22Rv1 (cell line): ENCODE results near the gene CDKL1.
"Not testable (repeated sequence)": the region's sequence is repeated elsewhere in the genome, so short reads cannot be mapped to it uniquely, and the experiment has no call there.

ENCODE experiments used
- H3K27ac ChIP-seq: fragments of 450-650 bp; 2 replicates; pipeline ENCODE4 v1.5.1; 2017
- CTCF ChIP-seq: fragments of 450-650 bp; IDR thresholded peaks from 2 replicates; pipeline ENCODE4 v1.5.1; 2017; ENCODE audit warnings: mild to moderate bottlenecking
- ZFX ChIP-seq: fragments of 450-650 bp; IDR thresholded peaks from 2 replicates; pipeline ENCODE4 v1.6.1; 2017; ENCODE audit warnings: antibody characterized with exemption, borderline replicate concordance

CDKL1 gene

GRCh38 chr14:50377550-50378085, 19.1 kb downstream of the CDKL1 start:
- TF ChIP-seq ZFX (no peak), CTCF (no peak)
- H3K27ac ChIP-seq, result no peak overlapping the region

GRCh38 chr14:50375760-50376159, 20.9 kb downstream of the CDKL1 start:
- TF ChIP-seq ZFX (no peak), CTCF (no peak)
- no peak overlapping the region for H3K27ac ChIP-seq

- H3K27ac ChIP-seq, result no peak overlapping the region
Measured at GRCh38 chr14:50373959-50374358, 22.7 kb downstream of the CDKL1 start.

GRCh38 chr14:50371546-50371945, 25.1 kb downstream of the CDKL1 start:
- no peak overlapping the region for H3K27ac ChIP-seq
- no peak for TF ChIP-seq ZFX
- no peak for TF ChIP-seq CTCF

More at GRCh38 chr14:50373959-50374358, 22.7 kb downstream of the CDKL1 start:
- TF ChIP-seq CTCF (no peak), ZFX (no peak)

- no peak overlapping the region for H3K27ac ChIP-seq
- TF ChIP-seq CTCF, result no peak
- no peak for TF ChIP-seq ZFX
Measured at GRCh38 chr14:50366589-50366988, 30.1 kb downstream of the CDKL1 start.

- TF ChIP-seq ZFX, result no peak
- no peak for TF ChIP-seq CTCF
- no peak overlapping the region for H3K27ac ChIP-seq
Measured at GRCh38 chr14:50366115-50366514, 30.6 kb downstream of the CDKL1 start.

GRCh38 chr14:50365572-50365971, 31.1 kb downstream of the CDKL1 start:
- H3K27ac ChIP-seq, result not testable (repeated sequence)

- no peak overlapping the region for H3K27ac ChIP-seq
- TF ChIP-seq CTCF, result no peak
- TF ChIP-seq ZFX, result no peak
Measured at GRCh38 chr14:50364792-50365191, 31.9 kb downstream of the CDKL1 start.
